Ishikawa (cell line): Measurements from ENCODE around the gene LRRC30.

Source experiments
- CEBPB ChIP-seq: IDR thresholded peaks from 2 replicates; pipeline ENCODE4 v1.6.1; 2012
- CREB1 ChIP-seq: IDR thresholded peaks from 2 replicates; pipeline ENCODE4 v1.6.1; 2012; ENCODE audit warnings: low read depth
- EGR1 ChIP-seq: IDR thresholded peaks from 2 replicates; pipeline ENCODE4 v1.6.1; 2012
- EP300 ChIP-seq: IDR thresholded peaks from 2 replicates; pipeline ENCODE4 v1.6.1; 2012; ENCODE audit warnings: borderline replicate concordance
- FOXM1 ChIP-seq: IDR thresholded peaks from 2 replicates; pipeline ENCODE4 v1.6.1; 2012; ENCODE audit warnings: low read depth, borderline replicate concordance
- NFIC ChIP-seq: IDR thresholded peaks from 2 replicates; pipeline ENCODE4 v1.6.1; 2012
- RAD21 ChIP-seq: IDR thresholded peaks from 2 replicates; pipeline ENCODE4 v1.6.1; 2012; ENCODE audit warnings: low read depth
- TAF1 ChIP-seq: IDR thresholded peaks from 2 replicates; pipeline ENCODE4 v1.6.1; 2012; ENCODE audit warnings: low read depth, mild to moderate bottlenecking
- TCF12 ChIP-seq: IDR thresholded peaks from 2 replicates; pipeline ENCODE4 v1.6.1; 2012; ENCODE audit warnings: low read depth
- TEAD4 ChIP-seq: IDR thresholded peaks from 2 replicates; pipeline ENCODE4 v1.6.1; 2012
- YY1 ChIP-seq: IDR thresholded peaks from 2 replicates; pipeline ENCODE4 v1.6.1; 2012; ENCODE audit warnings: low read depth
- ZBTB7A ChIP-seq: IDR thresholded peaks from 2 replicates; pipeline ENCODE4 v1.6.1; 2012; ENCODE audit warnings: low read depth
- TF ChIP-seq, protein P1 (sequence below): IDR thresholded peaks from 2 replicates; pipeline ENCODE4 v1.6.1; 2012; ENCODE audit warnings: low read depth, mild to moderate bottlenecking
- TF ChIP-seq, protein P2 (sequence below): IDR thresholded peaks from 2 replicates; pipeline ENCODE4 v1.6.1; 2012
- TF ChIP-seq, protein P3 (sequence below): IDR thresholded peaks from 2 replicates; pipeline ENCODE4 v1.6.1; 2012

Gene LRRC30

DNA sequence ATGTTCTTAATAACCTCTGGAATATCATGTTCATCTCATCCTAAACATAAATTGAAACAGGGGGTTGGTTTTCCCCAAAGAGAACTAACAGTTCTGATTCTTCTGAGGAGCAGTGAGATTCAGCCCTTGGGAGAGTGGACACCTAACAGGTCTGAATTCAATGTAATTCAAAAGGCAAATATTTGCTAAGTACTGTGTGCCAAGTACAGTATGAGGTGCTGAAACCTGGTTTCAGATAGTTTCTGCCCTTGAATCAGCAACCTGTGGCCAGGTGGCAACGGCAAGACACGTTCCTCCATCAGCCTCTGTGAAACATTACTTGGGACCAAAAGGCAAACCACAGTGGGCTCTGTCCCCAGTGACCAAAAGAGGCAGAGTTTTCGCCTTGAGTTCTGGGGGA, 1.3 kb downstream of the LRRC30 start:
- TF ChIP-seq FOXM1 (no peak), EP300 (no peak), CREB1 (no peak), TAF1 (no peak), YY1 (no peak), RAD21 (no peak), CEBPB (no peak), TEAD4 (no peak), EGR1 (no peak)
- TF ChIP-seq, protein P1, sequence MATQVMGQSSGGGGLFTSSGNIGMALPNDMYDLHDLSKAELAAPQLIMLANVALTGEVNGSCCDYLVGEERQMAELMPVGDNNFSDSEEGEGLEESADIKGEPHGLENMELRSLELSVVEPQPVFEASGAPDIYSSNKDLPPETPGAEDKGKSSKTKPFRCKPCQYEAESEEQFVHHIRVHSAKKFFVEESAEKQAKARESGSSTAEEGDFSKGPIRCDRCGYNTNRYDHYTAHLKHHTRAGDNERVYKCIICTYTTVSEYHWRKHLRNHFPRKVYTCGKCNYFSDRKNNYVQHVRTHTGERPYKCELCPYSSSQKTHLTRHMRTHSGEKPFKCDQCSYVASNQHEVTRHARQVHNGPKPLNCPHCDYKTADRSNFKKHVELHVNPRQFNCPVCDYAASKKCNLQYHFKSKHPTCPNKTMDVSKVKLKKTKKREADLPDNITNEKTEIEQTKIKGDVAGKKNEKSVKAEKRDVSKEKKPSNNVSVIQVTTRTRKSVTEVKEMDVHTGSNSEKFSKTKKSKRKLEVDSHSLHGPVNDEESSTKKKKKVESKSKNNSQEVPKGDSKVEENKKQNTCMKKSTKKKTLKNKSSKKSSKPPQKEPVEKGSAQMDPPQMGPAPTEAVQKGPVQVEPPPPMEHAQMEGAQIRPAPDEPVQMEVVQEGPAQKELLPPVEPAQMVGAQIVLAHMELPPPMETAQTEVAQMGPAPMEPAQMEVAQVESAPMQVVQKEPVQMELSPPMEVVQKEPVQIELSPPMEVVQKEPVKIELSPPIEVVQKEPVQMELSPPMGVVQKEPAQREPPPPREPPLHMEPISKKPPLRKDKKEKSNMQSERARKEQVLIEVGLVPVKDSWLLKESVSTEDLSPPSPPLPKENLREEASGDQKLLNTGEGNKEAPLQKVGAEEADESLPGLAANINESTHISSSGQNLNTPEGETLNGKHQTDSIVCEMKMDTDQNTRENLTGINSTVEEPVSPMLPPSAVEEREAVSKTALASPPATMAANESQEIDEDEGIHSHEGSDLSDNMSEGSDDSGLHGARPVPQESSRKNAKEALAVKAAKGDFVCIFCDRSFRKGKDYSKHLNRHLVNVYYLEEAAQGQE: no peak
- TF ChIP-seq, protein P2, sequence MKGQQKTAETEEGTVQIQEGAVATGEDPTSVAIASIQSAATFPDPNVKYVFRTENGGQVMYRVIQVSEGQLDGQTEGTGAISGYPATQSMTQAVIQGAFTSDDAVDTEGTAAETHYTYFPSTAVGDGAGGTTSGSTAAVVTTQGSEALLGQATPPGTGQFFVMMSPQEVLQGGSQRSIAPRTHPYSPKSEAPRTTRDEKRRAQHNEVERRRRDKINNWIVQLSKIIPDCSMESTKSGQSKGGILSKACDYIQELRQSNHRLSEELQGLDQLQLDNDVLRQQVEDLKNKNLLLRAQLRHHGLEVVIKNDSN: no peak

DNA sequence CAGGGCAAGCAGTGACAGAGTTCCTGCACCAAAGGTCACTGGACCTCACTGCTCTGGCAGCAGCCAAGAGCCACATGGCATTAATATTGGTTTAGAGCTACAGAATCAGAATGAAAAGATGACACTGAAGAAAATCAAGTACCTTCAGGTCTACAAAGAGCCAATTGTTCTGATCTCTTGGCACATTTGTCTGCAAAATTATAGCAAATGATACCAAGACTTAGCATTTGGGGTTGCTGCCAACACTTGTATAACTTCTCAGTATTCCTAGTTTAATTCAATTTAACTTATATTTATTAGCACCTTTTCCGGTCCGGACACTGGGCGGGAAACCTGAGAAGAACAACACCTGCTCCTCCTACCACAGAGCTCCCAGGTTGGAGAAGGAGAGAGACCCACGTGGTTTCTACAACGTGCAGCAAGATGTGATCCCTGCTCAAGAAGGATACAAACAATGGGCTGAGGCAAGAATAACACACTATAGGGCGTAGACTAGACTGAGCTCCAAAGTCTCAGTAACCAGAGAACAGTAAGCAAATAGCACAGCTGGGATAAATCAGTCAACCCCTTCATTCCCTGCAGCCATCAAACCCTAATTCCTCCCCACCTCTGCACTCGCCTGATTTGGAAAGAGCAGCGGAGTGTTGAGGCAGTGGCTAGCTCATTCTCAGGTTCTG, 2.4 kb downstream of the LRRC30 start:
- no peak for TF ChIP-seq YY1
- TF ChIP-seq CEBPB: no peak
- no peak for TF ChIP-seq RAD21
- TF ChIP-seq, protein P1: no peak
- TF ChIP-seq, protein P2: no peak
- no peak for TF ChIP-seq FOXM1
- no peak for TF ChIP-seq ZBTB7A
- TF ChIP-seq, protein P3, sequence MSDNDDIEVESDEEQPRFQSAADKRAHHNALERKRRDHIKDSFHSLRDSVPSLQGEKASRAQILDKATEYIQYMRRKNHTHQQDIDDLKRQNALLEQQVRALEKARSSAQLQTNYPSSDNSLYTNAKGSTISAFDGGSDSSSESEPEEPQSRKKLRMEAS: no peak
- TF ChIP-seq EP300: no peak
- no peak for TF ChIP-seq CREB1
- TF ChIP-seq TCF12: no peak
- TF ChIP-seq EGR1: no peak
- no peak for TF ChIP-seq NFIC

DNA sequence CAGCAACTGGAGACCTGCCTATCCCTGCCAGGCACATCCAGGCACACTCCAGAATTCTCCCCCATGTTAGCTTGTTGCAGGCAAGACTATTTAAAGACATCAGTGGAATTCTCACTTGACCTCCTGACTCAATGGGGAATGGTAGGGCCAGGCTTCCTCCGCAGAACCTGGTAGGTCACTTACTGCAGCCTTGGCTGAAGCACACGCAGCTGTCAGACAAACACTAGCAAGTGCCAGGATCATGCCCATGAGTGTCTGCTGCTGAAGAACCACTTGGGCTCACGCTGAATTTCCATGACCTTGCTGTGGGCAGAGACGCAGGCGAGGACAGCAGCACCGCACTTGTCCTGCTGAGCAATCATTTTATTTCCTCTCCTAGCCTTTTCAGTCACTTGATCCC, 3.2 kb downstream of the LRRC30 start:
- no peak for TF ChIP-seq NFIC
- TF ChIP-seq TEAD4: no peak
- TF ChIP-seq EGR1: no peak
- TF ChIP-seq TAF1: no peak
- TF ChIP-seq, protein P3: no peak
- TF ChIP-seq ZBTB7A: no peak
- TF ChIP-seq CREB1: no peak

DNA sequence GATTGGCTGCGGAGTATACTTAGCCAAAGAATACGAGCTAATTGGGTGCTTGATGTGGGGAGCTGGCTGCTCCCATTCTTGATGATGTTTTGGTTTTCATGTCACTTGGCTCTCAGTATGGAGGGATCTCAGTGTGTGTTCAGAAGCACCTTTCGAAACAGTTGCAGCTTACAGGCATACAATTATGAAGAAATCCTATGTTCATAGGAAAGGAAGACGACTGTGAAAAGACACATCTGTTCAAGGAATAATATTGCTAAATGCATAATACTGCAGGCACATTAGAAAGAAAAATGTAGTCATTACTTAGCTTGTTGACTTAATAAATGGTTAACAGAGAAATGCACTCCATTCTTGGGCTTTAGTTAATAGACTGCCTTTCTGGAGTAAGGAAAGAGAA, 4.1 kb downstream of the LRRC30 start:
- TF ChIP-seq CREB1 (no peak), FOXM1 (no peak), EGR1 (no peak), YY1 (no peak), TCF12 (no peak), CEBPB (no peak), ZBTB7A (no peak), NFIC (no peak), EP300 (no peak)
- TF ChIP-seq, protein P1: no peak

DNA sequence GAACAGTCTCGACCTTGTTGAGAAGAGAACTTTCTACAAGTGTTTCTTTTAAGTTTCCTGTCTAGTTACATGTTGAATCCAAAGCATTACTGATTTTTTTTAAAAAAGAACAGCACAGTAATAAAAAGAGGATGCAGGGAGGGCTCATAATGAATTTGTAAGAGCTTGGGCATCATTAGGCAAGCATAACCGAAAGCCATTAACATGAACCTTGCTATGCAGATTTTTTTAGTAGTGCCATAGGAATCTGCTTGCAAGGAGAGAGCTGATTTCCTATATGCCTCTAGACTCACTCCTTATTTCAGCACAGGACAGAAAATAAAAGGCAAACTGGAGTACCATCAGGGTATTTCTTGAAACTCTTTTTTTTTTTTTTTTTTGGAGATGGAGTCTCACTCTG, 5.2 kb downstream of the LRRC30 start:
- TF ChIP-seq, protein P1: no peak
- TF ChIP-seq CEBPB: no peak
- TF ChIP-seq, protein P2: no peak
- TF ChIP-seq RAD21: no peak
- TF ChIP-seq YY1: no peak
- no peak for TF ChIP-seq FOXM1
- no peak for TF ChIP-seq EGR1
- TF ChIP-seq, protein P3: no peak
